Breast epithelium (tissue), 3 donors: ENCODE data around the gene MUC4.

Experiments
- CTCF ChIP-seq, 3 donors: fragments of 450-650 bp; IDR thresholded peaks; one replicate each; pipeline ENCODE4 v1.5.1; 2016 to 2017; ENCODE audit warnings: antibody characterized with exemption in 3 of 3, mild to moderate bottlenecking in 3 of 3, moderate library complexity in 3 of 3
- POLR2A ChIP-seq: fragments of 450-650 bp; IDR thresholded peaks from one replicate; pipeline ENCODE4 v1.6.1; 2016; ENCODE audit warnings: antibody characterized with exemption, mild to moderate bottlenecking, moderate library complexity
- POLR2AphosphoS5 ChIP-seq, 3 donors: sonication (generic); formaldehyde crosslinking; IDR thresholded peaks; one replicate each; pipeline ENCODE4 v1.6.1; 2017; ENCODE audit warnings: antibody characterized with exemption in 3 of 3

- no peak for TF ChIP-seq CTCF (IDR thresholded peaks at IDR 0.05)
- no peak for TF ChIP-seq POLR2AphosphoS5 (IDR thresholded peaks at IDR 0.05)
- no peak for TF ChIP-seq POLR2A
Observed at GRCh38 chr3:195822131-195822696, 10.5 kb upstream of the MUC4 start.
